Pulmonary artery endothelial cell (primary cell): ENCODE data around the gene DRAXIN. TPM values are rescaled to one million over a fixed set of nuclear protein-coding genes. Genes with fewer than 3 reads are reported as not detected.

ENCODE experiments used
- DNase-seq: peaks from one replicate; pipeline ENCODE4 v3.0.0-alpha.2; 2011; ENCODE audit warnings: low read depth, low spot score
- total RNA-seq: library from RNA; depleted of rRNA; stranded (reverse); fragments of >200 nt; gene quantifications from 2 replicates; pipeline ENCODE4 v1.2.3, GENCODE V29; 2014

Gene DRAXIN
- total RNA-seq, 1 donor from 2014 or later: 0.33 TPM

GRCh38 chr1:11761285-11761684, 69.8 kb downstream of the DRAXIN start:
- DNase-seq: no peak

GRCh38 chr1:11761988-11762406, 70.5 kb downstream of the DRAXIN start, which contains the start of gene C1orf167:
Gene C1orf167 (plus strand): TSS chr1:11762193. CDS start chr1:11764401, 2,208 bp downstream.
- DNase-seq: no peak

GRCh38 chr1:11764115-11764514, 72.6 kb downstream of the DRAXIN start:
- no peak for DNase-seq

- DNase-seq: no peak
Measured at GRCh38 chr1:11764519-11764918, 73.0 kb downstream of the DRAXIN start.

GRCh38 chr1:11765661-11766428, 74.3 kb downstream of the DRAXIN start:
- DNase-seq: no peak

GRCh38 chr1:11766429-11766776, 74.9 kb downstream of the DRAXIN start:
- no peak for DNase-seq

GRCh38 chr1:11767922-11768704, 76.6 kb downstream of the DRAXIN start:
- no peak for DNase-seq

- no peak for DNase-seq
Measured at GRCh38 chr1:11768821-11769220, 77.3 kb downstream of the DRAXIN start.

- no peak for DNase-seq
Measured at GRCh38 chr1:11769274-11769673, 77.8 kb downstream of the DRAXIN start.

GRCh38 chr1:11770011-11770410, 78.5 kb downstream of the DRAXIN start:
- DNase-seq: no peak

- no peak for DNase-seq
Measured at GRCh38 chr1:11771481-11772043, 80.1 kb downstream of the DRAXIN start.

- DNase-seq: no peak
Measured at GRCh38 chr1:11772458-11772857, 80.9 kb downstream of the DRAXIN start.

GRCh38 chr1:11774753-11775152, 83.2 kb downstream of the DRAXIN start:
- DNase-seq: no peak

Other genes with a start within 250 kb of the DRAXIN start
- gene DISP3, start 212.6 kb upstream of the DRAXIN start, total RNA-seq: 0.07 TPM in 2 replicates
- gene FBXO2, start 37.3 kb upstream of the DRAXIN start, total RNA-seq: 1.1 TPM in 2 replicates
- gene FBXO44, start 36.8 kb upstream of the DRAXIN start, total RNA-seq: 6.0 and 6.9 TPM in 2 replicates
- 1.7 and 1.8 TPM in 2 replicates for gene FBXO6, start 27.5 kb upstream of the DRAXIN start, total RNA-seq
- gene MAD2L2, start 10.6 kb upstream of the DRAXIN start, total RNA-seq: 35.6 and 49.5 TPM in 2 replicates
- gene AGTRAP, start 44.4 kb downstream of the DRAXIN start, total RNA-seq: 44.6 and 45.2 TPM in 2 replicates
- not detected in 2 replicates for gene C1orf167, start 70.5 kb downstream of the DRAXIN start, total RNA-seq
- 17.4 and 29.7 TPM in 2 replicates for gene MTHFR, start 114.3 kb downstream of the DRAXIN start, total RNA-seq
- 8.1 and 12.4 TPM in 2 replicates for gene CLCN6, start 114.5 kb downstream of the DRAXIN start, total RNA-seq
- gene NPPA, start 156.1 kb downstream of the DRAXIN start, total RNA-seq: not detected in 2 replicates
- not detected in 2 replicates for gene NPPB, start 167.2 kb downstream of the DRAXIN start, total RNA-seq
- gene KIAA2013, start 234.7 kb downstream of the DRAXIN start, total RNA-seq: 63.6 and 69.9 TPM in 2 replicates
- 342 and 390 TPM in 2 replicates for gene PLOD1, start 243.0 kb downstream of the DRAXIN start, total RNA-seq